WTC11 (cell line): Measurements from ENCODE around the gene KRTAP21-3. TPM values are rescaled to one million over a fixed set of nuclear protein-coding genes. Genes with fewer than 3 reads are reported as not detected.
"Not testable (repeated sequence)": the region's sequence is repeated elsewhere in the genome, so short reads cannot be mapped to it uniquely, and the experiment has no call there.

ENCODE experiments used
- ATAC-seq: fragments of 200-7000 bp; cut with Tn5 transposase; 2 replicates; pipeline ENCODE4 v1.10.0; 2021; ENCODE audit warnings: mild to moderate bottlenecking, moderate library complexity
- CTCF ChIA-PET: fragments of 300-600 bp; sonication (Branson Sonifier 250); formaldehyde crosslinking; loops from one replicate; lab custom pipeline; 2021; ENCODE audit warnings: antibody characterized with exemption; lab: Charles Lee
- POLR2A ChIA-PET: fragments of 350-600 bp; sonication (Branson Sonifier 250); formaldehyde crosslinking; loops from one replicate; lab custom pipeline; 2021; ENCODE audit warnings: antibody characterized with exemption; lab: Charles Lee
- DNase-seq: peaks from one replicate; pipeline ENCODE4 v3.0.0; 2021; ENCODE audit warnings: low spot score
- H3K27ac Mint-ChIP-seq: 2 replicates; pipeline ENCODE4 v1.8.0; 2021; ENCODE audit warnings: mixed read lengths
- H3K27me3 Mint-ChIP-seq: 2 replicates; pipeline ENCODE4 v1.8.0; 2021; ENCODE audit warnings: low read depth, mild to moderate bottlenecking, moderate library complexity, mixed read lengths
- H3K36me3 Mint-ChIP-seq: 2 replicates; pipeline ENCODE4 v1.8.0; 2021; ENCODE audit warnings: mixed read lengths
- H3K4me1 Mint-ChIP-seq: 2 replicates; pipeline ENCODE4 v1.8.0; 2022; ENCODE audit warnings: mixed read lengths
- H3K4me3 Mint-ChIP-seq: 2 replicates; pipeline ENCODE4 v1.8.0; 2021; ENCODE audit warnings: mild to moderate bottlenecking, moderate library complexity, mixed read lengths
- H3K9me3 Mint-ChIP-seq: 2 replicates; pipeline ENCODE4 v1.8.0; 2021; ENCODE audit warnings: mixed read lengths
- ELF4 ChIP-seq: sonication (generic); formaldehyde crosslinking; IDR thresholded peaks from 2 replicates; pipeline ENCODE4 v1.8.1; 2022; ENCODE audit warnings: low read depth, mild to moderate bottlenecking, moderate library complexity, missing genetic modification reagents
- EMX1 ChIP-seq: fragments of 250-450 bp; sonication (Bioruptor Pico); IDR thresholded peaks from 2 replicates; pipeline ENCODE4 v1.8.0; 2021; ENCODE audit warnings: mild to moderate bottlenecking
- ETV6 ChIP-seq: sonication (generic); formaldehyde crosslinking; IDR thresholded peaks from 2 replicates; pipeline ENCODE4 v1.8.1; 2022; ENCODE audit warnings: mild to moderate bottlenecking, missing genetic modification reagents
- FOXJ3 ChIP-seq: sonication (generic); formaldehyde crosslinking; IDR thresholded peaks from 2 replicates; pipeline ENCODE4 v1.9.0; 2021; ENCODE audit warnings: missing genetic modification reagents, mild to moderate bottlenecking, borderline replicate concordance
- GRHL2 ChIP-seq: fragments of 250-450 bp; sonication (Bioruptor Pico); IDR thresholded peaks from 2 replicates; pipeline ENCODE4 v1.8.0; 2022; ENCODE audit warnings: mild to moderate bottlenecking, moderate library complexity; ENCODE audit not compliant: insufficient replicate concordance, severe bottlenecking
- NFE2L1 ChIP-seq: sonication (generic); formaldehyde crosslinking; IDR thresholded peaks from 2 replicates; pipeline ENCODE4 v1.8.1; 2023; ENCODE audit warnings: missing genetic modification reagents
- RELA ChIP-seq: sonication (generic); formaldehyde crosslinking; IDR thresholded peaks from 2 replicates; pipeline ENCODE4 v1.8.1; 2022; ENCODE audit warnings: missing genetic modification reagents, mild to moderate bottlenecking, borderline replicate concordance
- RORB ChIP-seq: fragments of 250-450 bp; sonication (Bioruptor Pico); IDR thresholded peaks from 2 replicates; pipeline ENCODE4 v1.9.0; 2021; ENCODE audit warnings: mild to moderate bottlenecking
- TCF7 ChIP-seq: sonication (generic); formaldehyde crosslinking; IDR thresholded peaks from 2 replicates; pipeline ENCODE4 v1.8.0; 2022; ENCODE audit warnings: mild to moderate bottlenecking, low read depth, missing genetic modification reagents, moderate library complexity
- TEAD4 ChIP-seq: sonication (generic); formaldehyde crosslinking; IDR thresholded peaks from 2 replicates; pipeline ENCODE4 v1.8.0; 2022; ENCODE audit warnings: mild to moderate bottlenecking, missing genetic modification reagents
- ZNF121 ChIP-seq: sonication (generic); formaldehyde crosslinking; IDR thresholded peaks from 2 replicates; pipeline ENCODE4 v1.8.0; 2023; ENCODE audit warnings: missing genetic modification reagents
- ZNF423 ChIP-seq: fragments of 250-450 bp; sonication (Bioruptor Pico); IDR thresholded peaks from 2 replicates; pipeline ENCODE4 v2.1.2; 2022; ENCODE audit warnings: mild to moderate bottlenecking, moderate library complexity
- total RNA-seq: library from RNA; stranded (reverse); gene quantifications from 3 replicates; pipeline ENCODE4 v1.2.3, GENCODE V29; 2021
- TF ChIP-seq, protein P1 (sequence below): sonication (generic); formaldehyde crosslinking; IDR thresholded peaks from 2 replicates; pipeline ENCODE4 v1.8.1; 2023; ENCODE audit warnings: mild to moderate bottlenecking, missing genetic modification reagents, moderate library complexity
- TF ChIP-seq, protein P2 (sequence below): sonication (generic); formaldehyde crosslinking; IDR thresholded peaks from 2 replicates; pipeline ENCODE4 v1.8.1; 2023; ENCODE audit warnings: mild to moderate bottlenecking, missing genetic modification reagents
- TF ChIP-seq, protein P3 (sequence below): sonication (generic); formaldehyde crosslinking; IDR thresholded peaks from 2 replicates; pipeline ENCODE4 v1.8.1; 2022; ENCODE audit warnings: mild to moderate bottlenecking, missing genetic modification reagents, moderate library complexity, borderline replicate concordance
- TF ChIP-seq, protein P4 (sequence below): sonication (generic); formaldehyde crosslinking; conservative IDR thresholded peaks from 2 replicates; pipeline ENCODE4 v1.8.1; 2022; ENCODE audit warnings: mild to moderate bottlenecking, missing genetic modification reagents
- TF ChIP-seq, protein P5 (sequence below): sonication (generic); formaldehyde crosslinking; IDR thresholded peaks from 2 replicates; pipeline ENCODE4 v1.8.1; 2023; ENCODE audit warnings: mild to moderate bottlenecking, moderate library complexity, missing genetic modification reagents
- TF ChIP-seq, protein P6 (sequence below): sonication (generic); formaldehyde crosslinking; IDR thresholded peaks from 2 replicates; pipeline ENCODE4 v1.8.1; 2022; ENCODE audit warnings: low read depth, missing genetic modification reagents, borderline replicate concordance
- TF ChIP-seq, protein P7 (sequence below): fragments of 200-600 bp; IDR thresholded peaks from 2 replicates; pipeline ENCODE4 v1.8.0; 2022; ENCODE audit warnings: antibody characterized with exemption
- TF ChIP-seq, protein P8 (sequence below): sonication (generic); formaldehyde crosslinking; IDR thresholded peaks from 2 replicates; pipeline ENCODE4 v1.8.0; 2022; ENCODE audit warnings: missing genetic modification reagents

KRTAP21-3 gene
- total RNA-seq, 1 experiment from 2014 or later: not detected

DNA sequence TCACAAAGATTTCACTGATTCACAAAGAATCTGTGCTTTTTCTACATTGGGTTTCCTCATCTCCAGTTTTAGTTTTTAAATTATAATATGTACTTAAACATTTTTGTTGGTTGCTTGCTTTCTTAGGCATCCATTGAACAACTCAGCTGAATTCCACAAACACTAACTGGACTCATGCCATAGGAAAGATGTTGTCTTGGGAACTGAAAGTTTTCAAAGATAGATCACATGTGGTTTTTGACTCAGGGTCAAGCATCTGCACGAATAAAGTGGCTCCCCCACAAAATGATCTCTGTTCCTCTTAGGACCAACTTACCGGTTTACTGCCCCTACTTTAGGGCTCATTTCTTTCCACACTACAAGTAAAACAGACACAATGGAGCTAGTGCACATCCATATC, 39.7 kb upstream of the KRTAP21-3 start:
- Mint-ChIP-seq H3K27me3 (no peaks in the 10 kb centered on the region; the same call in 1 of the 2 replicates), H3K4me3 (no peak overlapping the region), H3K27ac (no peak overlapping the region), H3K36me3 (no peaks in the 10 kb centered on the region), H3K9me3 (no peaks in the 10 kb centered on the region), H3K4me1 (no peaks in the 10 kb centered on the region)
- ChIA-PET CTCF (no interaction called here), POLR2A (no interaction called here)
- no peak for ATAC-seq
- no peak for DNase-seq
- no peak for TF ChIP-seq RELA (CRISPR knock-in tag)
- TF ChIP-seq, protein P1, sequence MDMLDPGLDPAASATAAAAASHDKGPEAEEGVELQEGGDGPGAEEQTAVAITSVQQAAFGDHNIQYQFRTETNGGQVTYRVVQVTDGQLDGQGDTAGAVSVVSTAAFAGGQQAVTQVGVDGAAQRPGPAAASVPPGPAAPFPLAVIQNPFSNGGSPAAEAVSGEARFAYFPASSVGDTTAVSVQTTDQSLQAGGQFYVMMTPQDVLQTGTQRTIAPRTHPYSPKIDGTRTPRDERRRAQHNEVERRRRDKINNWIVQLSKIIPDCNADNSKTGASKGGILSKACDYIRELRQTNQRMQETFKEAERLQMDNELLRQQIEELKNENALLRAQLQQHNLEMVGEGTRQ (CRISPR knock-in tag): no peak
- TF ChIP-seq, protein P2, sequence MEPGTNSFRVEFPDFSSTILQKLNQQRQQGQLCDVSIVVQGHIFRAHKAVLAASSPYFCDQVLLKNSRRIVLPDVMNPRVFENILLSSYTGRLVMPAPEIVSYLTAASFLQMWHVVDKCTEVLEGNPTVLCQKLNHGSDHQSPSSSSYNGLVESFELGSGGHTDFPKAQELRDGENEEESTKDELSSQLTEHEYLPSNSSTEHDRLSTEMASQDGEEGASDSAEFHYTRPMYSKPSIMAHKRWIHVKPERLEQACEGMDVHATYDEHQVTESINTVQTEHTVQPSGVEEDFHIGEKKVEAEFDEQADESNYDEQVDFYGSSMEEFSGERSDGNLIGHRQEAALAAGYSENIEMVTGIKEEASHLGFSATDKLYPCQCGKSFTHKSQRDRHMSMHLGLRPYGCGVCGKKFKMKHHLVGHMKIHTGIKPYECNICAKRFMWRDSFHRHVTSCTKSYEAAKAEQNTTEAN (CRISPR knock-in tag): no peak
- TF ChIP-seq, protein P3, sequence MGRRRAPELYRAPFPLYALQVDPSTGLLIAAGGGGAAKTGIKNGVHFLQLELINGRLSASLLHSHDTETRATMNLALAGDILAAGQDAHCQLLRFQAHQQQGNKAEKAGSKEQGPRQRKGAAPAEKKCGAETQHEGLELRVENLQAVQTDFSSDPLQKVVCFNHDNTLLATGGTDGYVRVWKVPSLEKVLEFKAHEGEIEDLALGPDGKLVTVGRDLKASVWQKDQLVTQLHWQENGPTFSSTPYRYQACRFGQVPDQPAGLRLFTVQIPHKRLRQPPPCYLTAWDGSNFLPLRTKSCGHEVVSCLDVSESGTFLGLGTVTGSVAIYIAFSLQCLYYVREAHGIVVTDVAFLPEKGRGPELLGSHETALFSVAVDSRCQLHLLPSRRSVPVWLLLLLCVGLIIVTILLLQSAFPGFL: no peak
- TF ChIP-seq ZNF121 (CRISPR knock-in tag): no peak
- TF ChIP-seq ZNF423: no peak
- no peak for TF ChIP-seq ETV6 (CRISPR knock-in tag)
- no peak for TF ChIP-seq FOXJ3 (CRISPR knock-in tag)
- no peak for TF ChIP-seq RORB (CRISPR knock-in tag)
- no peak for TF ChIP-seq EMX1
- TF ChIP-seq, protein P4, sequence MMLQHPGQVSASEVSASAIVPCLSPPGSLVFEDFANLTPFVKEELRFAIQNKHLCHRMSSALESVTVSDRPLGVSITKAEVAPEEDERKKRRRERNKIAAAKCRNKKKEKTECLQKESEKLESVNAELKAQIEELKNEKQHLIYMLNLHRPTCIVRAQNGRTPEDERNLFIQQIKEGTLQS: no peak
- no peak for TF ChIP-seq TCF7 (CRISPR knock-in tag)
- TF ChIP-seq, protein P5, sequence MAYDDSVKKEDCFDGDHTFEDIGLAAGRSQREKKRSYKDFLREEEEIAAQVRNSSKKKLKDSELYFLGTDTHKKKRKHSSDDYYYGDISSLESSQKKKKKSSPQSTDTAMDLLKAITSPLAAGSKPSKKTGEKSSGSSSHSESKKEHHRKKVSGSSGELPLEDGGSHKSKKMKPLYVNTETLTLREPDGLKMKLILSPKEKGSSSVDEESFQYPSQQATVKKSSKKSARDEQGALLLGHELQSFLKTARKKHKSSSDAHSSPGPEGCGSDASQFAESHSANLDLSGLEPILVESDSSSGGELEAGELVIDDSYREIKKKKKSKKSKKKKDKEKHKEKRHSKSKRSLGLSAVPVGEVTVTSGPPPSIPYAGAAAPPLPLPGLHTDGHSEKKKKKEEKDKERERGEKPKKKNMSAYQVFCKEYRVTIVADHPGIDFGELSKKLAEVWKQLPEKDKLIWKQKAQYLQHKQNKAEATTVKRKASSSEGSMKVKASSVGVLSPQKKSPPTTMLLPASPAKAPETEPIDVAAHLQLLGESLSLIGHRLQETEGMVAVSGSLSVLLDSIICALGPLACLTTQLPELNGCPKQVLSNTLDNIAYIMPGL (CRISPR knock-in tag): no peak
- TF ChIP-seq TEAD4 (CRISPR knock-in tag): no peak
- no peak for TF ChIP-seq ELF4 (CRISPR knock-in tag)
- TF ChIP-seq NFE2L1 (CRISPR knock-in tag): no peak
- TF ChIP-seq, protein P6, sequence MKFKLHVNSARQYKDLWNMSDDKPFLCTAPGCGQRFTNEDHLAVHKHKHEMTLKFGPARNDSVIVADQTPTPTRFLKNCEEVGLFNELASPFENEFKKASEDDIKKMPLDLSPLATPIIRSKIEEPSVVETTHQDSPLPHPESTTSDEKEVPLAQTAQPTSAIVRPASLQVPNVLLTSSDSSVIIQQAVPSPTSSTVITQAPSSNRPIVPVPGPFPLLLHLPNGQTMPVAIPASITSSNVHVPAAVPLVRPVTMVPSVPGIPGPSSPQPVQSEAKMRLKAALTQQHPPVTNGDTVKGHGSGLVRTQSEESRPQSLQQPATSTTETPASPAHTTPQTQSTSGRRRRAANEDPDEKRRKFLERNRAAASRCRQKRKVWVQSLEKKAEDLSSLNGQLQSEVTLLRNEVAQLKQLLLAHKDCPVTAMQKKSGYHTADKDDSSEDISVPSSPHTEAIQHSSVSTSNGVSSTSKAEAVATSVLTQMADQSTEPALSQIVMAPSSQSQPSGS (CRISPR knock-in tag): no peak
- TF ChIP-seq, protein P7, sequence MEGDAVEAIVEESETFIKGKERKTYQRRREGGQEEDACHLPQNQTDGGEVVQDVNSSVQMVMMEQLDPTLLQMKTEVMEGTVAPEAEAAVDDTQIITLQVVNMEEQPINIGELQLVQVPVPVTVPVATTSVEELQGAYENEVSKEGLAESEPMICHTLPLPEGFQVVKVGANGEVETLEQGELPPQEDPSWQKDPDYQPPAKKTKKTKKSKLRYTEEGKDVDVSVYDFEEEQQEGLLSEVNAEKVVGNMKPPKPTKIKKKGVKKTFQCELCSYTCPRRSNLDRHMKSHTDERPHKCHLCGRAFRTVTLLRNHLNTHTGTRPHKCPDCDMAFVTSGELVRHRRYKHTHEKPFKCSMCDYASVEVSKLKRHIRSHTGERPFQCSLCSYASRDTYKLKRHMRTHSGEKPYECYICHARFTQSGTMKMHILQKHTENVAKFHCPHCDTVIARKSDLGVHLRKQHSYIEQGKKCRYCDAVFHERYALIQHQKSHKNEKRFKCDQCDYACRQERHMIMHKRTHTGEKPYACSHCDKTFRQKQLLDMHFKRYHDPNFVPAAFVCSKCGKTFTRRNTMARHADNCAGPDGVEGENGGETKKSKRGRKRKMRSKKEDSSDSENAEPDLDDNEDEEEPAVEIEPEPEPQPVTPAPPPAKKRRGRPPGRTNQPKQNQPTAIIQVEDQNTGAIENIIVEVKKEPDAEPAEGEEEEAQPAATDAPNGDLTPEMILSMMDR: no peak
- TF ChIP-seq, protein P8, sequence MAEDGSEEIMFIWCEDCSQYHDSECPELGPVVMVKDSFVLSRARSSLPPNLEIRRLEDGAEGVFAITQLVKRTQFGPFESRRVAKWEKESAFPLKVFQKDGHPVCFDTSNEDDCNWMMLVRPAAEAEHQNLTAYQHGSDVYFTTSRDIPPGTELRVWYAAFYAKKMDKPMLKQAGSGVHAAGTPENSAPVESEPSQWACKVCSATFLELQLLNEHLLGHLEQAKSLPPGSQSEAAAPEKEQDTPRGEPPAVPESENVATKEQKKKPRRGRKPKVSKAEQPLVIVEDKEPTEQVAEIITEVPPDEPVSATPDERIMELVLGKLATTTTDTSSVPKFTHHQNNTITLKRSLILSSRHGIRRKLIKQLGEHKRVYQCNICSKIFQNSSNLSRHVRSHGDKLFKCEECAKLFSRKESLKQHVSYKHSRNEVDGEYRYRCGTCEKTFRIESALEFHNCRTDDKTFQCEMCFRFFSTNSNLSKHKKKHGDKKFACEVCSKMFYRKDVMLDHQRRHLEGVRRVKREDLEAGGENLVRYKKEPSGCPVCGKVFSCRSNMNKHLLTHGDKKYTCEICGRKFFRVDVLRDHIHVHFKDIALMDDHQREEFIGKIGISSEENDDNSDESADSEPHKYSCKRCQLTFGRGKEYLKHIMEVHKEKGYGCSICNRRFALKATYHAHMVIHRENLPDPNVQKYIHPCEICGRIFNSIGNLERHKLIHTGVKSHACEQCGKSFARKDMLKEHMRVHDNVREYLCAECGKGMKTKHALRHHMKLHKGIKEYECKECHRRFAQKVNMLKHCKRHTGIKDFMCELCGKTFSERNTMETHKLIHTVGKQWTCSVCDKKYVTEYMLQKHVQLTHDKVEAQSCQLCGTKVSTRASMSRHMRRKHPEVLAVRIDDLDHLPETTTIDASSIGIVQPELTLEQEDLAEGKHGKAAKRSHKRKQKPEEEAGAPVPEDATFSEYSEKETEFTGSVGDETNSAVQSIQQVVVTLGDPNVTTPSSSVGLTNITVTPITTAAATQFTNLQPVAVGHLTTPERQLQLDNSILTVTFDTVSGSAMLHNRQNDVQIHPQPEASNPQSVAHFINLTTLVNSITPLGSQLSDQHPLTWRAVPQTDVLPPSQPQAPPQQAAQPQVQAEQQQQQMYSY: no peak
- TF ChIP-seq GRHL2: no peak

DNA sequence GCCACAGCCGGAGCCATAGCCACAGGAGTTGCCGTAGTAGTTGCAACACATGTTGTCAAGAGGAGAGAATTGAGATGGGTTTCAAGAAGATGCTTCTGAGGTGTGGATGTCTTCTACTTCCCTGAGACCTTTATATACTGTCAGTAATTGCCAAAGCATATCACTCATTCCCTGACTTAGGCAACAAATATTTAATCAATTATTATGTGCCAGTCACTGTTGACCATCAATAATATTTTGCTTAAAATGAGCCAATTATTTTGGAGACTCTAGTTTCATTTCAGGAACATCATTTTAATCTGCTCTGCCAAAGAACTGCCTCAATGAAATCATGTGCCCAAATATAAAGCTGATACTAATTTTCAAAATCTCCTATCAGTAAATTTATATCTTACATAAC, 36.8 kb upstream of the KRTAP21-3 start, which contains the start of gene KRTAP21-1:
KRTAP21-1 (minus strand) TSS at position 101 of the 400 bp plus-strand sequence; CDS start at position 51, 50 bp downstream.
- H3K36me3 Mint-ChIP-seq, H3K27ac Mint-ChIP-seq, H3K9me3 Mint-ChIP-seq, ATAC-seq, H3K4me3 Mint-ChIP-seq, DNase-seq, H3K27me3 Mint-ChIP-seq, CTCF ChIA-PET, POLR2A ChIA-PET, H3K4me1 Mint-ChIP-seq: not testable (repeated sequence)
